SK-N-MC (cell line): ENCODE measurements around the gene DPP7.
"Not testable (repeated sequence)": the region's sequence is repeated elsewhere in the genome, so short reads cannot be mapped to it uniquely, and the experiment has no call there.

ENCODE experiments used
- EZH2 ChIP-seq: fragments of 200-600 bp; sonication (generic); IDR thresholded peaks from one replicate; pipeline ENCODE4 v1.6.1; 2017; ENCODE audit warnings: antibody characterized with exemption
- FOXP2 ChIP-seq: optimal IDR thresholded peaks from 2 replicates; pipeline ENCODE3; 2011; ENCODE audit warnings: mild to moderate bottlenecking, moderate library complexity; ENCODE audit not compliant: insufficient read depth; ENCODE audit errors: extremely low read length, control extremely low read depth
- POLR2AphosphoS5 ChIP-seq: IDR thresholded peaks from 2 replicates; pipeline ENCODE4 v1.6.1; 2012; ENCODE audit warnings: mild to moderate bottlenecking, low read depth, low read length, borderline replicate concordance

DNA sequence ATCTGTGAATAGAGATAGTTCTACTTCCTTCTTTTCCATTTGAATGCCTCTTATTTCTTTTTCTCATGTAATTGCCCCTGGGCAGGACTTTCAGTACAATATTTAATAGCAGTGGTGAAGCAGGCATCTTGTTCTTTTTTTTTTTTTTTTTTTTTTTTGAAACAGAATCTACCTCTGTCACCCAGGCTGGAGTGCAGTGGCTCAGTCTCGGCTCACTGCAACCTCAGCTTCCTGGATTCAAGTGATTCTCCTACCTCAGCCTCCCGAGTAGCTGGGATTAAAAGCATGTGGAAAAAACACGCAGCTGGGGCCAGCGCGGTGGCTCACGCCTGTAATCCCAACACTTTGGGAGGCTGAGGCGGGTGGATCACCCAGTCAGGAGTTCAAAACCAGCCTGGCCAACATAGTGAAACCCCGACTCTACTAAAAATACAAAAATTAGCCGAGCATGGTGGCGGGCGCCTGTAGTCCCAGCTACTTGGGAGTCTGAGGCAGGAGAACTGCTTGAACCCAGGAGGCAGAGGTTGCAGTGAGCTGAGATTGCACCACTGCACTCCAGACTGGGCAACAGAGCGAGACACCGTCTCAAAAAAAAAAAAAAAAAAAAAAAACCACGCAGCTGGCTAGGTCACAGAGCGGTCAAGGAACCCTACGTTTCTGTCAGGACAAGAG, 8.4 kb upstream of the DPP7 start:
- TF ChIP-seq FOXP2, EZH2, POLR2AphosphoS5: not testable (repeated sequence)
